ENCODE data around the gene CHP2.

- no peak for TF ChIP-seq CTCF (IDR thresholded peaks at IDR 0.05)
- no peak for TF ChIP-seq EP300 (IDR thresholded peaks at IDR 0.05)
- no peak for TF ChIP-seq POLR2AphosphoS5 (IDR thresholded peaks at IDR 0.05)
Observed at GRCh38 chr16:23710008-23710407, 44.8 kb upstream of the CHP2 start.

All from sigmoid colon (tissue), 4 donors.